ENCODE measurements around the gene ITGA11.
"Not testable (repeated sequence)": the region's sequence is repeated elsewhere in the genome, so short reads cannot be mapped to it uniquely, and the experiment has no call there.

ITGA11 gene

DNA sequence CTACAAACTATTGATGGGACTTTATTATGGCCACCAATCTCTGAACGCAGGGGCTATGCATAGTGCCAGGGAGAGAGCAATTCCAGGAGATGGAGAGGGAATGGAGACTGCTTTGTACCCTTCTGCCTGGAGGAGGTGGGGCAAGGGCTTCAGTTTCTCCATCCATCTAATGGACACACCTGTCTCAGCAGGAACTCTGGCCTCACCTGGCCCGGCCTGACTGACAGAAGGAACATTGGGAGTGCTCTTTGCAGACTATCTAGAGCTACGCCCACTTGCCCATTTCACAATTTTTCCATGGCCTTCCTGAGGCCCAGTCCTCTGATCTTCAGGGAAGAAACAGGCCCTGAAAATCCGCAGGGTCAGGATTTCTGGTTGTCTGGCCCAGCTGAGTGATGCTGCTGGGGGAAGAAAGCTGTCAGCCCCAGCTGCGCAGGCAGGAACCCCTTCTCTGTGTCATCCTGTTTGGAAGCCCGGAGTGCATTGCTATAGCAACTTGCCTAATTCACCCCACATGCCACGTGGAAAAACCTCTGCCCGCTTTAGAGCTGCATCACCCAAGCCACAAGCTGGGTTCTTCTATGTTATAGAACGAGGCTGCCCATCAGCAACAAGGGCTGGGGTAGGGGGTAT, 6.4 kb downstream of the ITGA11 start:
- peak; percentile 88 for DNase-seq

DNA sequence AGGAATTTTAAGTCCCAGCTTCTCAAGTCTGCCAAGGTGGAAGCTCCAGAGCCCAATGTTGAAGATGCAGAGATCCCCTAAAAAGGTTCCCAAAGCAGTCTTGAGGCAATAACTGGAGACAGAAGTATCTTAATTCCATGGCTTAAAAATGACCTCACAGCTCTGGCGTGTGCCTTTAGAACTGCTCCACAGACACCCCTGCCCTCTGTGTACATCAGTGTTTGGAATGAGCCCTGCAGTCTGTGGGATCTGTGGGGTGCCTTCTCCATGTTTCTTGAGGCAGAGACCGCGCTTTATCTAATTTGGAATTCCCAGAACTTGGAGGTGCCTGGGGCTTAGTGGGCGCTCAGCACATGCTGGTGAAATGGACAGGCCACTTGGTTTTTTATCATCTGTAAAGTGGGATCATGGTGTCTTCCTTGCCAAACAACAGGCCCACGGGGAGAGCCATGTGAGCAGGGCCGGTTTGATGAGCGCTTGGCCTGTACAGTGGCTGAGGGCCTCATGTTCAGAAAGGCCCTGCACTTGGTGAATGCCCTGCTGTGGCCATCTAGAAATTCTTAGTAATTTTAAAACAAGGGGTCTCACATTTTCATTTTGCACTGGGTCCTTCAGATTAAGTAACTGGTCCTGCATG, 7.1 kb downstream of the ITGA11 start:
- peak; percentile 35 for DNase-seq

DNA sequence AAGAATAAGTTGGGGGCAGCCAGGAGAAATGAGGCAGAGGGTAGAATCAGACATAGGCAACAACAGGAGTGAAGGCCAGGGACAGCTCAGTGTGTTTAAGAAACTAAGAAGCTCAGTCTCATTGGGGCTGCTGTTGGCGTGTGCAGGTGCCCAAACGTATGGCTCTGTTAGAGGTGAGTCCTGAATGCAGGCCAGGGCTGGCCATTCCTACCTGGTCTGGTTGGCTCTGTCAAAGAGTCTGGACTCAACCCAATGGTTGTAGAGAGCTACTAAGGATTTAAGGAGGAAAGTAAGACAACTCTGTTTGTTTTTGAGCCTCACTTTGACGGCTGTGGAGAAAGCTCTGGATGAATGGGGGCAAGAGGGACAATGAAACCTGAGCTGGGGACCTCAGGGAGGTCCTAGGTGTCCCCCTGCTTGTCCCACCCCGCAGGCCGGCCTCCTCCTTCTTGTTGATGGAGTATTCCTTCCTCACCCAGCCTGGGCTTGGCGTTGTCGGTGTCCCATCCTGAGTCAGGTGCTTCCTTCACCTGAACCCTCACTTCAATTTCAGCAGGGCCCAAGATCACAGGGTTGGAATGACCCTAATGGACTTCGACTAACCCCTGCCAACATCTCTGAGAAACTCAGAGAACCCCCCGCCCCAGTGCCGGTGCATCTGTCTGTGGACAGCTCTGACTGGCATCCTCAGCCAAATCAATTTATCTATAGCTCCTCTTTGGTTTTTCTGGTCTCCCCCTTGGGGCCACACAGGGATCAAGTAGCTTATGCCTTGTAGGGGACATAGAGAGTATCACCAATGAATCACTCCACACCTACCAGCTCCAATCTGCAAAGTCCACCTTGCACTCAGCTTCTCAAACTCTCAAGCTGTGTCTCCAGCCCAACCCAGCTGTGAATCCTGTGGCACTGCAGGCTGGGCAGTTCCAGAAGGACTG, 8.3 kb downstream of the ITGA11 start:
- DNase-seq: no peak

DNA sequence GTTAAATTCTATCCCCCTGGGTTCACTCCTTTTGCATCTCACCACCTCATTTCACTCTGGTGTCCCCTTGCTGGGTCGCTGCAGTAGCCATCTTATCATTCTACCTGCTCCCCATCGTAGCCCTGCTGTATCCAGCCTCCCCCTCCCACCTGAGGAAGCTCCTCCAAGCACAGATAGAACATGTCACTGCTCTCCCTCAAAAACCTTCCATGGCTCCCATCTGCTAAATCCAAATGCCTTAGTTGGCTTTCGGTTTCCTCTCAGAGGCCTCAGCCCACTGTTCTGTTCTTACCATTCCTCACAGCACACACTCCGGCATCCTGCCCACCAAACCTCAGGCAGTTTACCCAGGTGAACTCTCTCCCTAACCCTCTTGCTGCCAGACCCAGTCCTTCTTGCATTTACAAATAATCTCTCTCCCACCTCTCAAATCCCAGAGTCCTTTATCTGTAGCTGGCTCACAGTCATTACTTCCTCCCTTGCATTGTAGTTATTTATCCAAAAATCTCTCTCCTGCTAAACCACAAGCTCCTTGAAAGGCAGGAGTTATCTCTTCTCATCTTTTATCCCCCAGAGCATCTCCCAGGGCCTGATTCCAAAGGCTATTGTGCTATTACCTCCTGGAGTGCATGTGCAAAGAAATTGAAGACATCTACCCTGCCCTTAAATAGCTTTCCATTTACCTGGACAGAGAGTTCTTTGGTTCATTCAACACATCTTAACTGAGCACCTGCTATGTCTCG, 9.4 kb downstream of the ITGA11 start:
- not testable (repeated sequence) for DNase-seq

DNA sequence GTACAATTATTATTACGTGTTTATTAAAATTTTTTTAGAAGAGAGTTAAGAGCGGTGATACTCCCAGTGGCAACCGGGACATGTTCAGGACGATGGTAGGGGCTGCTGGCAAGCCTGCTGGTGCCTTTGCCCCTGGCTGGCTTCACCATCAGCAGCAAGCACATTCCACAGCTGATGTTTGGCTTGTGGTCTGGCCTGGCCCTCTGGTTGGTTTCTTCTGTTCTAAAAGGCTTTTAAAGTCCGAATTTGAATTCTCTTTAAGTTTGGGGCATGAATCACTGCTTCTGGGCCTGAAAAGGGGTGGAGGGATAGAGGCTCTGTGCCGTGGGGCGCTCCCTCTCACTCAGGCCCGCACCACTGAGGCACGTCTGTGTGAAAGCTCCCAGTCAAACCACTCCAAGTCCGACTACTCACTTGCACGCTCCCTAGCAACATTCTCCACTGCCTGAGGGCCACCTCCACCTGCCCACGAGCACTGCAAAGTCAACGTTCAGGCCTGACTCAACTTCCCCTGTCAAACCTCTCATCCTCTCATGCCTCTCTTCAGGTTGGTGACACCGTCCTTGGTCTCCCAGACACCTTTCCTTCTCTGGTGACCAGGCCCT, 10.1 kb downstream of the ITGA11 start:
- DNase-seq: peak; percentile 67

DNA sequence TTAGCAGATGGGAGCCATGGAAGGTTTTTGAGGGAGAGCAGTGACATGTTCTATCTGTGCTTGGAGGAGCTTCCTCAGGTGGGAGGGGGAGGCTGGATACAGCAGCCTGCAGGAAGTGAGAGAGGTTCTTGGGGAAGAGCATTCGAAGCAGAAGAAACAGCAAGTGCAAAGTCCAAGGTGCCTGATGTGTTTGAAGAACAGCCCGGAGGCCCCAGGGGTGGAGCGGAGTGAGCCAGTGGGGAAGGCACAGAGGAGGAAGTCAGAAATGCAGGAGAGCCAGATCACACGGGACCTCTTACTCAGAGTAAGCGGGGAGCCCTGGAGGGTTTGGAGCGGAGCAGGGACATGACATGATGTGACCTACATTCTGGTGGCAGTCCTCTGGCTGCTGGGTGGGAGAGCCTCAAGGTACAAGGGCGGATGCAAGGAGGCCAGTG, 10.8 kb downstream of the ITGA11 start:
- DNase-seq: no peak

DNA sequence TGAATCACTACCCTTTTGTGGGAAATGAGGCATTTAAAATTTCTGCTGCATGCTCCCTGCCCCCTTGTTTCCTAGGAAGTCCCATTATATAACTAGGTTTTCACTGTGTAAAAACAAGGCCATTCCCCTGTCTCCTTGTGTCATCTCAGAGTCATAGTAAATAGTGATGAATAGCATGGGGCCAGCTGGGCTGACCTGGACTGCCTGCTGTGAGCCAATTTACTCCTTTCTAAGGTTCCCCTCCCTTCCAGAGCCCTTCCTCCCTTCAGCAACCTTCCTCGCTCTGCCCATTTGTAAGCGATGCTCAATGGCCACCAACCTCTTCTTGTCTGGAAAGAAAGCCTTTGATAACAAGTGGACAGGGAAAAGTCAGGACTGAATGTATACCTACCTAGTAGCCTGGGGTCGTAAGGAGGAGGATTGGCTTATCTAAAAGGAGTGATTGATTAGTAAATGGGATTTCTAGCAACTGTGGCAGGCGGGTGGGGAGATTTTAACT, 11.7 kb downstream of the ITGA11 start:
- peak; percentile 60 for DNase-seq

DNA sequence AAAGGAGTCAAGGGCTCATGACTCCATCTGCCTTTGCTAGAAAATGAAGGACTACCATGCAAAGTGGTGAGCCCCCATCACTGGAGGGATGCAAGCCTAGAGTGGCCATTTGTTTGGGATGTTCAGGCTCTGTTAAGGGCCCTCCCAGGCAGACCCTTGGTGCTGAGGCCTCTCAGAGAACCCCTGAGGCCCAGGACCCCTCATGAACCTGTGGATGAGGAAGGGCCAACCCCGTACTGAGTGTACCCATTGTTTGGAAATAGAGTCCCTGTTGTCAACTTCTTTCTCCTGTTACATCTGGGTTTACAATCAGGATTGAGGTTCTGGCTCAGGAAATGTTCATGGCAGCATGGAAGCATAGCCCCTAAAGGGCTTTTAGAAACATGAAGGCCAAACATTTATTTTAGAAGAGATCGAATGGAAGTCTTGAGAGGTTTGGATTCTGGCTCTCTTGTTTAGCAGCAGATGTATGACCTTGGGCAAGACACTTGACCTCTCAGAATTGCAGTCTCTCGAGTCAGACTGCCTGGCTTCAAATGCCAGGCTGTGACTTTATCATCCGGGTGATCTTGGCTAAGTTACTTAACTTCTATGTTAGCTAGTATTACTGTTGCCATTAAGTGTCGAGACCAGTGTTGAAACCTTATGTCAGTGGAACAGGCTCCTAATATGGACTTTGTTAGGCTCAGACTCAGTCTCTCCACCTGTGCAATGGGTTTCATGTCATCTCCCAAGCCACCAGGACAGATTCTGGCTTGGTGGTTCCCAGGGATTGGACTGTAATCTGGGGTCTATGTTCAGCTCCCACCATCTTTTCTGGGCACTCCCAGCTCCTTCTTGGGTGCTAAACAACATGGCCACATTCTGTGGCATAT, 12.4 kb downstream of the ITGA11 start:
- no peak for DNase-seq

DNA sequence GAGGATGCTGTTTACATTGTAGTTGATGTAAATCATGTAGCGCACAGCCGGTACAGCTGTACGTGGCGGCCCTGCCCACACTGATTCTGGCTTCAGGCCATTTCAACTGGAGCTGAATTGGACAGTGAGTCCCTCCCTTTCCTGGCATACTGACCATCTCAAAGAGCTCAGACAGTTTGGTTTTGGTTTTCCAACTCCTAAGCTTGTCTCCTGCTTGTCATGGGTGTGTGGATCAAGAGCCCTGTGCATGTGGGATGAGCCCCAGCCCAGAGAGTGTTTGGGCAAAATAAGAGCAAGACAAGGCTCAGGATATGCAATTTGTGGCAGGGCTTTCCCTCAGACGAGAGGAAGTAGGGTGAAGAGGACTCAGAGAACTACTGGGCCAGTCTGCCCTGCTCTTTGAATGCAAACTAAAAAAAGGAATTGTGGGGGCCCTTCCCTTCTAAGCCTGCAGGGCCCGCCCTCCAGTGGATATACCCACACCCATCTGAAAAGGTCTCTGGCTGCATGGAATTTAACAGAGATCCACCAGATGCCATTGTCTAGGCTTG, 13.3 kb downstream of the ITGA11 start:
- no peak for DNase-seq

DNA sequence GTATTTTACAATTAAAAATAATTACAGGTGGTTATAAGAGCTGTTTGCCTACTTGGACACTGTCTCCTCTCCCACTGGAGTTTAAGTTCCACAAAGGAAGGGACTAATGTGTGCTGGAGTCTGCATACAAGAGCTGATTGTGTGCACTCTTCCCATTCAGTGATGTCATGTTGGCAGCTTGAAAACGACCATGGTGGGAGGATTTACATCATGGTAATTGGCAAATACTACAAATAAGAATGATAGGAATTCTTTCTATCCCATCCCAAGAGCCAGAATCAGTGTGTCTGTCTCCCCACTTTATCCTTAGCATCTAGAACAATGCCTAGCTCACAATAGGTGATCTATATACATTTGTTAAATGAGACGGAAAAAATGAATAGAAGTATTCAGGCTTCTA, 14.1 kb downstream of the ITGA11 start:
- no peak for DNase-seq

DNA sequence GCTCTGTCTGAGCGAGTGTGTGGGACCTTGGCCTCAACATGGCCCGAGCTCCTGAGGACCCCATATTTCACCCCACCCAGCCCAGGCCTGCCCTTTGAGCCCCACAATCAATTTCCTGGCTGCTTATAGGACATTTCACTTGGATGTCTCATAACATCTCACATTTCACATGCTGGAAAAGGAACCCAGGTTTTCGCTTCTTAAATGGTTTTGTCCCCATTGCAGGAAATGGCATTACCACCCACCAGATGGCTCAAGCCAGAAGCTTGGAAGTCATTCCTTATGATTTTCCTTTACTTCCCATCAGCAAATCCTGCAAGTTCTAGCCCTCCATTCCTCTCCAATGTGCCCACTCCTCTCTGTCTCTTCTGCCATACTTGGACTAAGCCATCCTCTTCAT, 14.9 kb downstream of the ITGA11 start:
- no peak for DNase-seq

DNA sequence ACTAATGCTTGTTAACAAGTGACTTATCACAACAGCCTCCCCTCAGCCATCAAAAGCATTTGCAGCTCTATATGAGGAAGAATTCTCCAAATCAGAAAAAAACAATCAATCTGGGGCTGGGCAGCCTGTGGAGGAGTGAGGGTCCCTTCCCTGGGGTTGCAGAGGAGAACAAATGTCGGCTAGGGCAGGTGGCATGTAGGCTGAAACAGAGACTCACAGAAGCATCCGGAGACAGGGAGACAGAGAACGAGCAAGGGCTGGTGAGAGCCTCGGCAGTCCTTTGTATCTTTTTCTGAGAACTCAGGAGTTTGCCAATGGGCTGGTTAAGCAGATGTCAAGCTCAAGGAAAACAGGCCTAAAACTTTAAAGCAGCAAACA, 15.8 kb downstream of the ITGA11 start:
- DNase-seq: no peak

DNA sequence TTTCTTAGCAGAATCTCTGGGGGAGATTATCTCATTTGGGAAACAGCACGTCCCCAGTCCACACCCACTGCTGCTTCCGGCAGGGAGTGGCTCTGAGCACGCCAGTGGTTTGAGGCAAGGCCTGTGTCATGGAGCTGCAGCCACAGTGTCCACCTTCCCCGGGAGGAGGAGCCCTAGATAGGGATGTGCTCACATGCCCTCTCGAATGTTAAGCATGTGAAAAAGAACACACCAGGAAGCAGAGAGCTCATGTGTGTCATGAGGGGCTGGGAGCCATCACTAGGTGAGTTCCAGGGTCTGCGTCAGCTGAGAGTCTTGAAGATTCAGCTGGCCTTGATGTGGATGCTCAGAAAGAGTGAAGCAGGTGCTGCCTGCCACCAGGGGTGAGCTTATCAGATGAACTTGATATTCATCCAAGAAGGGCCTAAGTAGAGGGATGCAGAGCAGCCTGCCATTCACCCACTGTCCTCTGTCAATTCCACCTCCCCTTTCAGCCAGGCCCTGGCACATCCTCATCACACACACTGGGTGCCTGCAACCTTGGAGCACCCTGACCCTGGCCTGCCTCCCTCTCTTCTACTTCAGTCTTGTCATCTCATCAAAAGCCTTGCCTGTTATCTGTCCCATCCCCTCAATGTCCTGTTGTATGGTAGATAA, 16.3 kb downstream of the ITGA11 start:
- no peak for DNase-seq

DNA sequence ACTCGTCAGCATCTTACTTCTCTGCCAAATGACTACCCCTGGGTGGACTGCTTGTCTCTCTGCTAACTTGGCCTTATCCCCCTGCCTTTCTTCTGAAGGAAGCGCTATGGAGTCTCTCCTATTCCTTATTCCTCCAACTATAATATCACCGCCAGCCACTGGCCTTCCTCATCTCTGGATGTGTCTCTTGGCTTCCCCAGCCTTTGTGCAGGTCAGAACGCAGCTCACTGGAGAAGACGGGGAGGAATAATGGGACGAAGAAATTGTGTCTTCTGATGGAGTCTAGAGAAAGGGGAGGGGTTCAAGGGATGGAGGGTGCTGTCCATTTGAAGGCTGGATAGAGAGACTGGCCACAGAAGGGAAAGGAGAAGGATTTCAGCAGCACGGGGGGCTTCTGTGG, 16.9 kb downstream of the ITGA11 start:
- DNase-seq: no peak

DNA sequence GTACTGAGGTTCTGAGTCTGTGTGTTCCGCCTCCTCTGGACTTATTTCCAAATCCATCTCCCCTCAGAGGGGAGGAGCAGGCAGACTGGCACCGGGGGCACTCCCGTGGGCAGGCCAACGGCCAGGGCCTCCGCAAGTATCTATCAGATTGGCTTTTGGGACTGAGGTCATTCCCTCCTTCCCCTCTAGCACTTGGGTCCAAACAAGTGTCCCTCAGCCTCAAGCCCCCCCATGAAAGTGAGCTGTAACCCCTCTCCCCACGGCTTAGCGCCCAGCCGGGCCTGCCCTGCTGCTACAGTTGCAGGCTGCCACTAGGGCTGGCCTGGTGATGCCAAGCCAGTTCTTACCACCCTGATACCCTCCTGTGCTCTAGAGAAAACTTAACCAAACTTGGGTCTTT, 17.4 kb downstream of the ITGA11 start:
- no peak for DNase-seq

DNA sequence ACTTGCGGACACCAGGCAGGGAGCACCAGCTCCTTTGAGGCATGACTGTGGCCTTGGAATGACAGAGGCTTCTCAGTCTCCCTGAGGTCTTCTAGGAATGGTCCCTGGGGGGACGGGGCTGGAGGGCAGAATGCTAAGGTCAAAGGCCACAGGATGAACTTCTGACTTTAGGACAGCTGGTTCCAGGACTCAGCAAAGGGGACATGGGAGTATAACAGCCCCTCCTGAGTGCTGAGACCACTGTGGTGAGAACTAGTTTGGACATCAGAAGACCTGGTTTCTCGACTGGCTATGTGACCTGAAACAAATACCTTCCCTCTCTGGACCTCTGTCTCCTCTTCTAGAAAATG, 17.8 kb downstream of the ITGA11 start:
- no peak for DNase-seq

DNA sequence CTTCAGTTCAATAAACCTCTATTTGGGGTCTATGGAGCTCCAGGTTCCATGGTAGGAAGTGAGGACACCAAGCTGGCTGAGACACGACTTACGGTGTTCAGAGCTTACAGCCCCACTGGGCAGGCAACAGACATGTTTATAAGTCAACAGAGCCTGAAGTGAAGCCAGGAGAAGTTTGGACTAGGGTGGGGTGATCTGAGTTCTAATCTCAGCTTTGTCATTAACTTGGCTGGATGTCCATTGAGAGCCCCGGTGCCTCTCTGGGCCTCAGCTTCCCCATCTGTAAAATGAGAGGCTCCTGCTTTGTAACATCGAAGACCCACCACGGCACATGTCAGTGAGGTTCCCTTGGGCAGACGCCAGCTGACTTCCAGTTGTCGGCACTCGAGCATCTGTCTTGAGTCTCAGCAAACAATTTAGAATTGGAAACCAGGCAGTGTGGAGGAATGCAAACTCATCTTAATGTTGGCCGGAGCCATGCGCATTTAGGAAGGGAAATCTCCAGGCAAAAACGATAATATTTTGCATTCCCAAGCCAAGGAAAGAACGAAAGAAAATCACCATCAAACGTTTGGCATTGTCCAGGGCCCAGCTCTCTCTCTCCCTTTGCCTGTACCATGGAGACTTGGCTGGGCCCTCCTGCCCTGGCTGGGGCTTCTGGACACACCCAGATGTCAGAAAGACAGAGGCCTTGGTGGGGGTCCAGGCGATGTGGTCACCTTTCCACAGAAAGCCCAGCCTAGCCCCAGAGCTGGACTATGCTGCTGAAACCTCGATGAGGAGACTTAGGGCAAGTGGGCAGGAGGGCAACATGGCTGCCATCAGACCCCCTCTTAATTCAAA, 18.4 kb downstream of the ITGA11 start:
- DNase-seq: peak; percentile 51

DNA sequence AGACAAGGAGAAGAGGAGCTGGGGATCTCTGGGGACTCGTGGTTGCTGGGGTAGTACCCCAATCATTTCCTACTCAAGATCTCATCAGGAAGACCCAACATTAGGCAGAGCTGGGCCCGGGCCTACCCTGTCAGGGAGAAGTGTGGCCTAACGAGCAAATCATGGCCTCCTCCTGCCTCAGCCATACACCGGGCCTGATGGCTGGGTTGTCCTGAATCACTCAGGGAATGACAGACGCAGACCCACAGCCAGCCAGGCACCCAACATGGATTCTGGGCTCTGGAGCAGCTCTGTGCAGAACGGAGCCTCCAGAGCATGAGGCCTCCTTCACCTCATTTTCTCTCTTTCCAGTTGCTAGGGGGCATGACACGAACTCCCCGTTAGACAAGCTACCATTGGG, 19.7 kb downstream of the ITGA11 start:
- no peak for DNase-seq

DNA sequence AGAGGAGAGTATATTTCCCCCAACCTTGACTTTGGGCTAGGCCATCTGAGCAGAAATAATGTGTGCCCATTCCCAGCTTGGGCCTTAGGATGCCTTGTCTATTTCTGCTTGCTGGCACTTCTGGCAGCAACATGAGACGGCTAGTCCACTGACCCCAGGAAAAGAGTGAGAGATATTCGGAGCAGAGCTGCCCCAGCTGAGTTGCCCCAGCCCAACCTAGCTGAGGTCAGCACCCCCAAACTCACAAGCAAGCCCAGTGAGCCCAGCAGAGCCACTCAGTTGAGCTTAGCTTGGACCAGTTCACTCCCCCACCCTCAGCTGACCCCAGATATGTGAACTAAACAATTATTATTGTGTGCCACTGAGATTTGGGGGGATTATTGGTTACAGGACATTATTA, 20.2 kb downstream of the ITGA11 start:
- no peak for DNase-seq

DNA sequence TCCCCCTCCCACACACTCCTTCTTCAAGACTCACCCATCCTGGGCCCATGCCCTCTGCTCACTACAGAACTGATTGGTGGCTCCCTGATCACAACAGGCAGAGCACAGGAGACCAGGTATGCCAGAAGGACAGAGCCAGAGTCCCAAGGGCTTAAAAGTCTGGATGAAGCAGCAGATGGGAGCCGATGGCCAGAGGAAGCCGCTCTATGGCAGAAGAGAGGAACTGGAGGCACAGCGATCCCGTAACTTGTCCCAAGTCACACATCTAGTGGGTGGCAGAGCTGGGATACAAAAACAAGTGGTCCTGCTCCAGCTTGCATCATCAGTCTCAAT, 20.7 kb downstream of the ITGA11 start:
- DNase-seq: no peak

Data from fibroblast of skin of right biceps (primary cell).